Astrocyte of the spinal cord (primary cell): ENCODE measurements around the gene SOWAHA.

Source experiments
- DNase-seq: peaks from one replicate; pipeline ENCODE4 v3.0.0; 2011; ENCODE audit warnings: low read depth, low spot score
- H3K4me3 ChIP-seq: 2 replicates; pipeline ENCODE4 v1.5.1; 2011; ENCODE audit warnings: low read depth, mild to moderate bottlenecking, low read length, moderate library complexity
- CTCF ChIP-seq: IDR thresholded peaks from 2 replicates; pipeline ENCODE4 v1.5.1; 2012; ENCODE audit warnings: low read depth, mild to moderate bottlenecking, low read length, inconsistent platforms
- in situ Hi-C: cut with HindIII; loops from 2 replicates; pipeline ENCODE4 v1.10.0; 2017; ENCODE audit warnings: low sequenced_read_pairs

Gene SOWAHA

GRCh38 chr5:132812781-132813598, at the start of gene SOWAHA:
TSS of gene SOWAHA (plus strand) at chr5:132813302. CDS start at chr5:132813622, 320 bp downstream.
- H3K4me3 ChIP-seq: peak within 1 kb of the TSS; percentile 20
- DNase-seq: no peak
- in situ Hi-C loops: no loop called here
- no peak for TF ChIP-seq CTCF

GRCh38 chr5:132764051-132764450, 49.1 kb upstream of the SOWAHA start:
- in situ Hi-C loops: no loop called here
- H3K4me3 ChIP-seq: no peak overlapping the region
- no peak for TF ChIP-seq CTCF
- DNase-seq: no peak

- DNase-seq: no peak
- H3K4me3 ChIP-seq: no peak overlapping the region
- no peak for TF ChIP-seq CTCF
- in situ Hi-C loops: no loop called here
Observed at GRCh38 chr5:132764671-132765238, 48.3 kb upstream of the SOWAHA start.

- no peak for DNase-seq
- in situ Hi-C loops: no loop called here
Observed at GRCh38 chr5:132765311-132766019, 47.6 kb upstream of the SOWAHA start.

GRCh38 chr5:132766020-132766805, 46.9 kb upstream of the SOWAHA start:
- in situ Hi-C loops: no loop called here
- TF ChIP-seq CTCF: no peak
- DNase-seq: no peak
- H3K4me3 ChIP-seq: no peak overlapping the region

More at GRCh38 chr5:132765311-132766019, 47.6 kb upstream of the SOWAHA start:
- no peak for TF ChIP-seq CTCF
- no peak overlapping the region for H3K4me3 ChIP-seq

- TF ChIP-seq CTCF: no peak
- in situ Hi-C loops: no loop called here
- no peak overlapping the region for H3K4me3 ChIP-seq
- DNase-seq: no peak
Observed at GRCh38 chr5:132766806-132767055, 46.4 kb upstream of the SOWAHA start.
